NCI-H460 (cell line): ENCODE data around the gene GDPD2. TPM values are rescaled to one million over a fixed set of nuclear protein-coding genes. Genes with fewer than 3 reads are reported as not detected.

Source experiments
- DNase-seq: peaks from one replicate; pipeline ENCODE4 v3.0.0-alpha.2; 2016; ENCODE audit warnings: low read depth; ENCODE audit errors: extremely low read depth
- small RNA-seq, 2 experiments: library from RNA; depleted of rRNA; stranded (forward); fragments of <200 nt; gene quantifications; one replicate each; pipeline ENCODE3, GENCODE V24; 2014
- total RNA-seq: library from RNA; depleted of rRNA; stranded (reverse); fragments of >200 nt; shearing (Covaris generic); gene quantifications from 2 replicates; pipeline ENCODE4 v1.2.3, GENCODE V29; 2014; rRNA removed

The GDPD2 gene
- total RNA-seq, 1 experiment from 2014 or later = not detected

- no peak for DNase-seq
Measured at GRCh38 chrX:70468709-70469108, 45.6 kb downstream of the GDPD2 start.

- no peak for DNase-seq
Measured at GRCh38 chrX:70470850-70471289, 47.8 kb downstream of the GDPD2 start.

GRCh38 chrX:70476166-70476933 is 53.2 kb downstream of the GDPD2 start:
- DNase-seq = no peak

GRCh38 chrX:70476934-70477733 is 54.0 kb downstream of the GDPD2 start:
- peak; percentile 68 for DNase-seq

- no peak for DNase-seq
Measured at GRCh38 chrX:70477734-70478075, 54.6 kb downstream of the GDPD2 start.

GRCh38 chrX:70478526-70479245 is 55.6 kb downstream of the GDPD2 start:
- no peak for DNase-seq

- peak; percentile 38 for DNase-seq
Measured at GRCh38 chrX:70479247-70479921, 56.3 kb downstream of the GDPD2 start.

GRCh38 chrX:70479922-70480659 is 57.0 kb downstream of the GDPD2 start:
- DNase-seq = no peak

GRCh38 chrX:70480660-70481018 is 57.5 kb downstream of the GDPD2 start:
- no peak for DNase-seq

- DNase-seq = no peak
Measured at GRCh38 chrX:70481471-70482270, 58.6 kb downstream of the GDPD2 start.

- no peak for DNase-seq
Measured at GRCh38 chrX:70482300-70482699, 59.2 kb downstream of the GDPD2 start.

Small RNA genes within 50 kb of the gene (small RNA-seq; reads per million reads assigned to genes)
- gene RNU4-81P (0 reads per million in 2 experiments), gene RNY4P23 (0.02 to 2.4 reads per million in 2 experiments)

Other genes with a start within 250 kb of the GDPD2 start
- gene DGAT2L6, start 245.8 kb upstream of the GDPD2 start, total RNA-seq = not detected in 2 replicates
- gene AWAT1, start 188.7 kb upstream of the GDPD2 start, total RNA-seq = not detected in 2 replicates
- not detected in 2 replicates for gene P2RY4, start 163.1 kb upstream of the GDPD2 start, total RNA-seq
- gene ARR3, start 155.0 kb upstream of the GDPD2 start, total RNA-seq = not detected in 2 replicates
- gene RAB41, start 141.1 kb upstream of the GDPD2 start, total RNA-seq = not detected in 2 replicates
- gene PDZD11, start 133.4 kb upstream of the GDPD2 start, total RNA-seq = 67.6 and 77.6 TPM in 2 replicates
- 30.3 and 34.0 TPM in 2 replicates for gene KIF4A, start 133.2 kb upstream of the GDPD2 start, total RNA-seq
- 21.3 and 24.6 TPM in 2 replicates for gene DLG3, start 21.5 kb downstream of the GDPD2 start, total RNA-seq